GM19025 (cell line): ENCODE data around the gene NWD2.
"Not testable (repeated sequence)": the region's sequence is repeated elsewhere in the genome, so short reads cannot be mapped to it uniquely, and the experiment has no call there.

Experiments used
- ATAC-seq: cut with Tn5 transposase; IDR thresholded peaks from one replicate; pipeline ENCODE4 v1.9.1; 2021; ENCODE audit warnings: mild to moderate bottlenecking, low read depth, moderate library complexity; ENCODE audit not compliant: unreplicated experiment

Gene NWD2

GRCh38 chr4:37389366-37389765 is 144.8 kb downstream of the NWD2 start:
- no peak for ATAC-seq

DNA sequence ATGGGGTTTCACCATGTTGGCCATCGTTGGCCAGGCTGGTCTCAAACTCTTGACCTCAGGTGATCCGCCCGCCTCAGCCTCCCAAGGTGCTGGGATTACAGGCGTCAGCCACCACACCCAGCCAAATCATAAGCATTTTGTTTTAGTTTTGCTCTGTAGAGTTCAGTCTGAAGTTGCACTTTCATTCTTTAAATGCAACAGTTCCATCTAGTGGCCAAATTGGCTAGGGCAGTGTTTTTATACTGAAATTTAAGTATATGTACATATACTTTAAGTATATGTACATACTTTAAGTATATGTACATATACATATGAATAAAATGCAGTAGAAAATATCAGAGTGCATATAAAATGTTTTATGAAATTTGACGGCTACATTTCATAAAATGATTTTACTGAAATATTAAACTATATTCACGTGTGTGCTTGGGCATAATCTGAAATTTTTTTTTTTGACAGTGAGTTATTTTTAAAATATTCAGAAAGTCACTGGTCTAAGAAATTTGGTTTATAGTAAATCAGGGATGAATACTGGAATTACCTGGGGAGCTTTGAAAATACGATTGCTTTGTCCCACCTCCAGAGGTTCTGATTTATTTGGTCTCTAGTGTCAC is 145.5 kb downstream of the NWD2 start:
- peak; percentile 59 for ATAC-seq

- no peak for ATAC-seq
Observed at GRCh38 chr4:37392521-37393255, 148.1 kb downstream of the NWD2 start.

DNA sequence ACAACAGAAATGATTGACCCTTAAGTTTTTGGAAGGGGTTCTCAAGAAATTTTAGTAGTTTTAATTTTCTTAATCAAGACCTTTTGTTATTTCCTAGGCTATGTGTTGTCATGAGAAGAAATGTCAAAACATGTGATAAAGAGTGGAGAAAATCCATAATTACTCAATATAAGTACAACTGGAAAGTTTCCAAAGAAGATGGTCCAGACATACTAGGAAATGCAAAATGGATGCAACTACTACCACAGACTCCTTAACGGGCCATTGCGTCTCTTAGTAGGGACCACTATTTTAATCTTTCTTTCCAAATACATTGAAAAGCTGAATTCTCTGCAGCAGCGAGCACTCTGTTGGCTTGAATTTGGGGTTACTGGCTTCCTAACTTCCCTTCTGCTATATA is 148.8 kb downstream of the NWD2 start:
- ATAC-seq: no peak

DNA sequence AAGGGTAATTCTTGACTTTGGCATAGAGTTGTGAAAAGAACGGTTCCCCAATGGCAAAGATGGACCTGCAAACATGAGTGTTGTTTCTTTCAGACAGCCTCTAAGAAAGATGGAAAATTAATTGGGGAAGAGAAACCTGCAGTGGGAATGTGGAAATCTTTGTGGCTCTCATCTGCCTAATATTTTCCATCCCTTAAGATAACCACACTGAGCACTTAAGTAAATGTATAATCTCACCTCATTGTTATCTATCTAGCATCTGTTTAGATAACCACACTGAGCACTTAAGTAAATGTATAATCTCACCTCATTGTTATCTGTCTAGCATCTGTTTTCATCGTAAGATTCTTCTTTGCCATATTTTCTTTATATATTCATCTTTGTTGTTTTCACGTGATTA is 149.3 kb downstream of the NWD2 start:
- ATAC-seq: no peak

GRCh38 chr4:37397505-37397904 is 153.0 kb downstream of the NWD2 start:
- no peak for ATAC-seq

GRCh38 chr4:37400241-37400881 is 155.8 kb downstream of the NWD2 start:
- peak; percentile 79 for ATAC-seq

GRCh38 chr4:37407938-37408826 is 163.6 kb downstream of the NWD2 start:
- not testable (repeated sequence) for ATAC-seq

GRCh38 chr4:37413612-37414011 is 169.1 kb downstream of the NWD2 start:
- not testable (repeated sequence) for ATAC-seq

DNA sequence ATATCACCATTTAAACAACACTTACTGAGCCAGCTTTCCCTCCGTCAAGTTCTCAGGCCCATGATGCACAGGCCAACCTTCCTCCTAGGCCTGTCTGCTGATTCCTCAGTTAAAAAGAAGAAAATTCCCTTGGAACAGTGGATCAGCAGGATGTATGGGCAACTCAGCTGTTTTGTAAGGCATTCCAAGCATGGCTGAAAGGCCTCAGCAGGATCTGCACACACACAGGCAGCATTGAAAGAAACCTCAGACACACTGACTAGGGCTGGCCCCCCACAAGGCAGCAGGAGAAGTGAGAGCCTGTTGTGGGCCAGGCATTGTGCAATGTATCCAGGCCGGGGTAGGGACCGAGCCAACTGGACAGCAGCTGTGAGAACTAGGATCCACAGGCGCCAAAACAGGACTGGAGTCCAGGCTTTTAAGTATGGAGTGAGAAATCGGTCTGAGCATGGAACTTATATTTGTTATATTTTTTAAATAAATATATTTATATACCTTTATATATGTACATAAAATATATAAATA is 171.4 kb downstream of the NWD2 start:
- ATAC-seq: no peak

GRCh38 chr4:37421614-37422013 is 177.1 kb downstream of the NWD2 start:
- no peak for ATAC-seq

GRCh38 chr4:37422102-37422501 is 177.6 kb downstream of the NWD2 start:
- ATAC-seq: peak; percentile 60

- ATAC-seq: no peak
Observed at GRCh38 chr4:37422638-37423037, 178.1 kb downstream of the NWD2 start.

- ATAC-seq: no peak
Observed at GRCh38 chr4:37423310-37423709, 178.8 kb downstream of the NWD2 start.

GRCh38 chr4:37424753-37425152 is 180.2 kb downstream of the NWD2 start:
- ATAC-seq: no peak

- no peak for ATAC-seq
Observed at GRCh38 chr4:37425857-37426256, 181.3 kb downstream of the NWD2 start.

- no peak for ATAC-seq
Observed at GRCh38 chr4:37427193-37427592, 182.7 kb downstream of the NWD2 start.

- ATAC-seq: no peak
Observed at GRCh38 chr4:37429906-37430305, 185.4 kb downstream of the NWD2 start.

DNA sequence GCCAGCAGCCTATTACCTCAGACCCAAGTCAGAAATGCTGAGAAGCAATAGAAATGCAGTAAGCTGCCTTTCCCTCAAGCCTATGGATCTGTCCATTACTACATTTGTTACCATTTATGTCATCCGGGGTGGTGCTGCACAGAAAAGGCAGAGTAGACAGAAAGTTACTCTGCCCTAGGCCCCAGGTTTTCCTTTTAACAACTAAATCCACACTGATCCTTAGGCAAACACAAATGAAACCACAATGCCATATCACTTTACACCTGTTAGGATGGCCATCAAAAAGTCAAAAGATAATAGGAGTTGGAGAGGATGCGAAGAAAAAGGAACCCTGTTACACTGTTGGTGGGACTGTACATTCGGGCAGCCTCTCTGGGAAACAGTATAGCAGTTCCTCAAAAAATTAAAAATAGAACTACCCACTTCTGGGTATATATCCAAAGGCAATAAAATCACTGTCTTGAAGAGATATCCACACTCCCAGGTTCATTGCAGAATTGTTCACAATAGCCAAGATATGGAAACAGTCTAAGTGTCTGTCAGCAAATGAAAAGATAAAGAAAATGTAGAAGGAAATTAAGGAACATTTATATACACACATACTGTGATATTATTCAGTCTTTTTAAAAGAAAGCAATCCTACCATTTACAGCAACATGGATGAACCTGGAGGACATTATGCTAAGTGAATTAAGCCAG is 186.3 kb downstream of the NWD2 start:
- ATAC-seq: no peak

DNA sequence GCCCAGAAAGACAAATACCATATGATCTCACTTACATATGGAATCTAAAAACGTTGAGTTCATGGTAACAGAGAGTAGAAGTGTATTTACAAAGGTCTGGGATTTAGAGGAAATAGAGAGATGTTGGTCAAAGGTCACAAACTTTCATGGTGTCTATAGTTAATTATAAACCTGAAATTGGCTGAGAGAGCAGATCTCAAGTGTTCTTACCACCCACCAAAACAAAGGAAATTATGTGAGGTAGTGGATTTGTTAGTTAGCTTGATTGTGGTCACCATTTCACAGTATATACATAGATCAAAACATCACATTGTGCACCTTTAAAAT is 186.8 kb downstream of the NWD2 start:
- peak; percentile 73 for ATAC-seq
